Dedifferentiated amniotic fluid mesenchymal stem cell (primary cell): Measurements from ENCODE around the gene ARHGEF10L.

ENCODE experiments used
- DNase-seq: peaks from one replicate; pipeline ENCODE4 v3.0.0-alpha.2; 2016; ENCODE audit errors: extremely low spot score

The ARHGEF10L gene

GRCh38 chr1:17632106-17632505, 92.6 kb downstream of the ARHGEF10L start:
- DNase-seq = no peak

GRCh38 chr1:17632541-17633184, 93.2 kb downstream of the ARHGEF10L start:
- DNase-seq = peak; percentile 30

- DNase-seq = peak; percentile 22
These were observed 94.2 kb downstream of the ARHGEF10L start for GRCh38 chr1:17633654-17634053.

GRCh38 chr1:17635276-17635675, 95.8 kb downstream of the ARHGEF10L start:
- no peak for DNase-seq

- no peak for DNase-seq
These were observed 96.3 kb downstream of the ARHGEF10L start for GRCh38 chr1:17635811-17636210.

GRCh38 chr1:17636612-17637011, 97.1 kb downstream of the ARHGEF10L start:
- DNase-seq = no peak

- no peak for DNase-seq
These were observed 97.6 kb downstream of the ARHGEF10L start for GRCh38 chr1:17637055-17637454.

- no peak for DNase-seq
These were observed 100.3 kb downstream of the ARHGEF10L start for GRCh38 chr1:17639703-17640340.

- no peak for DNase-seq
These were observed 100.9 kb downstream of the ARHGEF10L start for GRCh38 chr1:17640393-17640792.

- DNase-seq = no peak
These were observed 101.5 kb downstream of the ARHGEF10L start for GRCh38 chr1:17640975-17641374.

- no peak for DNase-seq
These were observed 102.7 kb downstream of the ARHGEF10L start for GRCh38 chr1:17642169-17642568.

GRCh38 chr1:17642943-17643342, 103.4 kb downstream of the ARHGEF10L start:
- no peak for DNase-seq

- DNase-seq = no peak
These were observed 104.6 kb downstream of the ARHGEF10L start for GRCh38 chr1:17643861-17644703.

- DNase-seq = no peak
These were observed 105.8 kb downstream of the ARHGEF10L start for GRCh38 chr1:17645068-17645911.

GRCh38 chr1:17646444-17647280, 107.2 kb downstream of the ARHGEF10L start:
- no peak for DNase-seq

GRCh38 chr1:17648457-17649145, 109.1 kb downstream of the ARHGEF10L start:
- DNase-seq = no peak

GRCh38 chr1:17649371-17650106, 110.0 kb downstream of the ARHGEF10L start:
- no peak for DNase-seq

- DNase-seq = no peak
These were observed 113.8 kb downstream of the ARHGEF10L start for GRCh38 chr1:17653276-17653675.

GRCh38 chr1:17653728-17654351, 114.3 kb downstream of the ARHGEF10L start:
- DNase-seq = peak; percentile 22
